ENCODE data around the gene LEAP2.
A peak's percentile ranks its signal among the peaks of the same experiment; 100 is the strongest.

The LEAP2 gene, protein sequence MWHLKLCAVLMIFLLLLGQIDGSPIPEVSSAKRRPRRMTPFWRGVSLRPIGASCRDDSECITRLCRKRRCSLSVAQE

DNA sequence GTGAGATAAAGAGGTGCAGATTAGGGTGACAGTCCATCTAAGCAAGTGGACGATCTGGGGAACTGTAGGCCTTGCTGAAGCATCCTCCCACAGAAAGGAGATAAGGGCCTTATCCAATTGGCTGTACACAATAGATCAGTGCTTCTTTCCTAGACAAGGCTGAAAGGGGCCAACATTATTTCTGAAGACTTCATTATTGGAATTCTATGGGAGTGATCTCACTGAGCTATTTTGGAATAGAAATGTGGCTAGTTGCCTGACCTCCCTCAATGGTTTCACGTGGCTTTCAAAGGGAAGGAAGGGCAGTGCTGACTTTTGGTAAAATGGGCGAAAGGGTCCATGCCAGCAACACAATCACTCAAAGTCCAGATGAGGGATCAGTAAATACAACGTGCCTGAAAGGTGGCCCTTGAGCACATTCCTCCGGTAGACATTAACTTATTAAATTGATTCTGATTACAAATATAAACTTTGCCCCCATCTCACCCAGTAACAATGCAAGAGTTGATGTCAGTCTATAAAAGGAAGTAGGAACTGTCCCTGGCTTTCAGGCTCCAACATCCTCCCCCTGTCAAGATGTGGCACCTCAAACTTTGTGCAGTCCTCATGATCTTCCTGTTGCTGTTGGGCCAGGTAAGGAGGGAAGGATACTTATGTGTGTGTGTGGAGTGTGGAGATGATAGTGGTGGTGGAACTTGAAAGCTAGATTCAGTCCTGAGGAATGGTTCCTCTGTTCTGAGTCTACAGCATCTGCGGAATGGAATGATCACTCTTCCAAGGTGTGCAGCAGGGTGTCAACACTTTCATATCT is at the start of gene LEAP2:
Gene LEAP2, plus strand, starts transcription at position 550 of the 811 bp plus-strand sequence. Its CDS starts 27 bp downstream, at position 577.
- no peak within 1 kb of the TSS for H3K9ac ChIP-seq (ENCODE audit: low read length in 2 of 2)
- peaks cover 8 to 31% of the 10 kb centered on the region in 2 donors for H3K36me3 ChIP-seq (ENCODE audit: control insufficient read depth in 2 of 2, insufficient read depth in 2 of 2, low read length in 2 of 2)

DNA sequence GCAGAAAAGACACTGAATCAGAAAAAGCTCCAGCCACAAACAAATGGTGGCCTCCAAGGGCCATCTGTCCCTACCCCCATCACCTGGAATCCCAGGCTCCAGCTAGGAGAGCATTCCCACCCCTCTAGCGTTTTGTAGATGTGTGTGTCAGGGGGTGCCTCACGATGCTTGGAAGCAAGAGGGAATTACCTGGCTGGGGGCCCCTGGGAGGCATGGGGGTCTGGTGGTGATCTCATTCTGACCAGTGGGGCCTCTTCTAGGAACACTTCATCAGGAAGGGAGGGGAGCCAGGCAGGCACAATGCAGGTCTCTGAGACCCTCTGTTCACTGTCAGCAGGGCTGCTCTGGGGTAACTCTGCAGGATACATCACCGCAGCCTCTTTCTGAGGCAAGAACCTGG is 49.0 kb upstream of the LEAP2 start:
- H3K9ac ChIP-seq (ENCODE audit: low read length in 2 of 2): no peak overlapping the region
- peaks cover 14% of the 10 kb centered on the region for H3K4me1 ChIP-seq (ENCODE audit: control insufficient read depth, insufficient read depth, low read length)
- H3K27me3 ChIP-seq (ENCODE audit: control insufficient read depth in 1 of 2, insufficient read depth in 2 of 2, low read length in 2 of 2): peaks cover 21 to 40% of the 10 kb centered on the region in 2 donors
- H3K27ac ChIP-seq (ENCODE audit: low read length): no peak overlapping the region
- H3K4me3 ChIP-seq (ENCODE audit: low read length in 2 of 2): no peak overlapping the region
- H3K9me3 ChIP-seq (ENCODE audit: control insufficient read depth in 2 of 2, low read length in 2 of 2): no peaks in the 10 kb centered on the region
- no peaks in the 10 kb centered on the region for H3K36me3 ChIP-seq (ENCODE audit: control insufficient read depth in 2 of 2, insufficient read depth in 2 of 2, low read length in 2 of 2)

More for the DNA sequence above, at the start of gene LEAP2:
- no peak within 1 kb of the TSS for H3K27ac ChIP-seq (ENCODE audit: low read length)
- peaks cover 5% of the 10 kb centered on the region for H3K4me1 ChIP-seq (ENCODE audit: control insufficient read depth, insufficient read depth, low read length)
- H3K4me3 ChIP-seq (ENCODE audit: low read length in 2 of 2): no peak within 1 kb of the TSS
- H3K27me3 ChIP-seq (ENCODE audit: control insufficient read depth in 1 of 2, insufficient read depth in 2 of 2, low read length in 2 of 2): no peaks in the 10 kb centered on the region
- no peaks in the 10 kb centered on the region for H3K9me3 ChIP-seq (ENCODE audit: control insufficient read depth in 2 of 2, low read length in 2 of 2)

DNA sequence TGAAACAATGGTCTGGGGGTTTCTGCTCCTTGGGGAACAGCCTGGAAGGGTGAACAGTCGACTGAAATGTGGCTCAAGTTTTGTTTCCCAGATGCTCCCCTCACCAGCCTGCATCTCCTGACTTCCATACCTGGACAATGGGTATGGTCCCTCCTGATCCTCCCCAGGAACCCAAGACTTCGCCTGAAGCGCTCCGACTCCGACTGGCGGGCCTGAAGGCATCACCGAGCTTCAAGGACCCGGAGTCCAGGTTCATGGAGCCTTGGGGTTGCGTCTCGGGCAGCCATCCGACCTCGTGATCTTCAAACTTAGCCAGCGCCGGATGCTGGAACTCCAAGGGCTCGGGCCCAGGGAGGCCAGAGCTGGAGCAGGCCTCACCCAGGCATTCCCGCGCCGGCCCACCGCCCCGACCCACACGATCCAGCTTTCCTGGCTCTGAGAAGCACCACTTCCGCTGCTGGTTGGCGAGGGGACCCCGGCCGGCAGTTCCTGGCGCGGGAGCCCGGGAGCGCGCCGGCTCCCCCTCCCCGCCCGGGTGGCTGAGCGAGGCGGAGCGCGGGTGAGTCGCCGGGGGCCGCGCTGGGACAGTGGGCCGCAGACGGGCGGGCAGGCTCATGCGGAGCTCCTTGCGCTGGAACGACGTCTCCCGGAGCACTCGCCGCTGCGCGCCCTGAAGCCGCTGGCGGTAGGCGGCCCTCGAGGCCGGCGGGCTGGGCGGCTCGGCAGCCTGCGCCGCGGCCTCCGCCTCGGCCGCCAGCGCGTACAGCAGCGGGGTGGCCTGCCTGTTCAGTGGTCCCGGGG is 48.2 kb upstream of the LEAP2 start:
- peaks cover 18% of the 10 kb centered on the region for H3K4me1 ChIP-seq (ENCODE audit: control insufficient read depth, insufficient read depth, low read length)
- no peak overlapping the region for H3K9ac ChIP-seq (ENCODE audit: low read length in 2 of 2)
- no peaks in the 10 kb centered on the region for H3K36me3 ChIP-seq (ENCODE audit: control insufficient read depth in 2 of 2, insufficient read depth in 2 of 2, low read length in 2 of 2)
- no peak overlapping the region for H3K27ac ChIP-seq (ENCODE audit: low read length)
- H3K27me3 ChIP-seq (ENCODE audit: control insufficient read depth in 1 of 2, insufficient read depth in 2 of 2, low read length in 2 of 2): peaks cover 21 to 38% of the 10 kb centered on the region in 2 donors
- H3K4me3 ChIP-seq (ENCODE audit: low read length in 2 of 2): no peak overlapping the region
- H3K9me3 ChIP-seq (ENCODE audit: control insufficient read depth in 2 of 2, low read length in 2 of 2): no peaks in the 10 kb centered on the region

DNA sequence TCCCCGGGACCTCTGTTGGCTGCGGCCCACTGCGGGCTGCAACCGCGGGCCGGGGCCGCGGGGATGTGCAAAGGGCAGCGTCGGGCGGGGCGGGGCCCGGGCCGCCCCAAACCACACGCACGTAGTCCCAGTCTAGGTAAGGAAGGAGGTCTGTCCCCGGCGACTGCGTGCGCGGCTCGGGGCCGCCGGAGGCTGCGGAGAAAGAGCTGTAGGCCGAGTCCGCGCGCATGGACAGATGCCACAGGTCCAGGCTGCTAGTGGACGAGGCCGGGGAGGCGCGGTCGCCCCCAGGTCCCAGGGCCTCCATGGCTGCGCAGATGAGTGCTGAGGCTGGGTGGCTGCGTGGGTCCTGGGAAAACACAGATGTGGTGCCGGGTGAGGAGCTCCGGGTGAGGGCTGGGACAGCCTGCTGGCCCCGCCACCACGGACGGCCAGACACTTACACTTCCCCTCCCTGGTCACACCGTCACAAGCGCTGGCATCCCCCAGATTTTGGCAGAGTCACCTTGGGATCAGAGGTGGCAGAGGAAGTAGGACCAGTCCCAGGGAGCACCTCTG is 47.6 kb upstream of the LEAP2 start:
- Histone ChIP-seq H3K27me3 (ENCODE audit: control insufficient read depth in 1 of 2, insufficient read depth in 2 of 2, low read length in 2 of 2) (peaks cover 21 to 36% of the 10 kb centered on the region in 2 donors), H3K4me3 (ENCODE audit: low read length in 2 of 2) (no peak overlapping the region), H3K27ac (ENCODE audit: low read length) (no peak overlapping the region), H3K36me3 (ENCODE audit: control insufficient read depth in 2 of 2, insufficient read depth in 2 of 2, low read length in 2 of 2) (no peaks in the 10 kb centered on the region), H3K9me3 (ENCODE audit: control insufficient read depth in 2 of 2, low read length in 2 of 2) (no peaks in the 10 kb centered on the region), H3K9ac (ENCODE audit: low read length in 2 of 2) (no peak overlapping the region), H3K4me1 (ENCODE audit: control insufficient read depth, insufficient read depth, low read length) (peaks cover 23% of the 10 kb centered on the region)

DNA sequence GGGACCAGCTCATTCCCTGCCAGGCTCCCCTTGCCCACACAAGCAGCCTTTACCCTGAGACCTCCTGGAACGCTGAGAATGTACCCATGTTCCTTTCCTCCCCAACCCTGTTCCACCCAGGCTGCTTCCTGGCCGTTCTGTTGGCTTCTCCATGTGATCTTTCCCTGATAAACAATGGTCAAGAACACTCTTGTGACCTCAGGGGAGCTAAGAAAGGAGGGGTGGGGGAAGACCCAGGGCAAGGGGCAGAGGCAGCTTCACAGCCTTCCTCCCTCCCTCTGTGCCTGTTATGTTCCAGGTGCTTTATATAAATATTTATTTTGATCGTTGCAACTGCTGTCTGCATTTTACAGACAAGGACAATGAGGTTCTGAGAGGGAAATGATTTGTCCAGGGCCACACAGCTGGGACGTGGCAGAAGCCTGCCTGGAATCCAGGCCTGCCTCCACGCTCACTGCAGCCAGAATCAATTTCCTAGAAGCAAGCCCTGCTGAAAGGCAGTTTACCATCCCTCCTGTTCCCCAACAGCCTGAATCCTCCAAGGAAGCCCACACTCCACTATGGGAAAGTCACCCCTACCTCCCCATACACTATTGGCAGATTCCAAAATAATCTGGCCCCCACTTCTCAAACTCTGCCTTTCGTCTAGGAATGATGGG is 46.9 kb upstream of the LEAP2 start:
- H3K4me1 ChIP-seq (ENCODE audit: control insufficient read depth, insufficient read depth, low read length): peaks cover 24% of the 10 kb centered on the region
- H3K36me3 ChIP-seq (ENCODE audit: control insufficient read depth in 2 of 2, insufficient read depth in 2 of 2, low read length in 2 of 2): no peaks in the 10 kb centered on the region
- H3K9me3 ChIP-seq (ENCODE audit: control insufficient read depth in 2 of 2, low read length in 2 of 2): no peaks in the 10 kb centered on the region
- H3K9ac ChIP-seq (ENCODE audit: low read length in 2 of 2): no peak overlapping the region
- H3K27ac ChIP-seq (ENCODE audit: low read length): no peak overlapping the region
- H3K4me3 ChIP-seq (ENCODE audit: low read length in 2 of 2): no peak overlapping the region
- H3K27me3 ChIP-seq (ENCODE audit: control insufficient read depth in 1 of 2, insufficient read depth in 2 of 2, low read length in 2 of 2): peaks cover 21 to 40% of the 10 kb centered on the region in 2 donors

DNA sequence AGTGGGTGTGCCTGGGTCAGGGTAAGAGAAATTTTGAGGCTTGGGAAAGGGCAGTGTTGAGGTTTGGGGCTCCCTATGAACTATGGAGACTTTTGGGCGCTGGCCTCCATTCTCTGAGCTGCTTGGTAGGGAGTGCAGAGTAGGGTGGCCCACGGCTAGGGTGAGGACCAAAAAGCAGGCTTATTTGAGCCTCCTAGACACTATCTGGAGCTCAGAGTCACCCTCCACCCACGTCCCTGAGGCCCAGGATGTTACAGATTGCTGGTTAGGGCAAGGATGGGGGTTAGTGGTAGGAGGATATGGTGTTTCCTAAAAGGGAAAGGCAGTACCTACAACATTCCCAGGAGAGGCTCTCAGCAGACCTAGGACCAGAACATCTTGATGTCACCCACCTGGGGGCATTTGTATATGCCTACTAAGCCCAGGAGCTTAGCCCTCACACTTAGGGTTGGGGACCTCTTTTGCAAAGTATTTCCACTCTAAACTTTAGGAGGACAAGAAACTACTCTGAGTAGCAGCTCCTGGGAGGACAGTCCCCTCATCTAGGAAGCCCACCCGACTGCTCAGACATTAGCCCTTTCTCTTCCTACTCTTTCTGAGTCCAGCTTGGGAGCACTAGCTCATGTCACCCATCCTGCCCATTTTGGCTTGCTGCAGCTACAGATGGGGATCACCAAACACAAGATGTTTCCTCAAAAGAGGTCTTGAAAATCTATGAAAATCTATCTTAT is 45.4 kb upstream of the LEAP2 start:
- peaks cover 21 to 38% of the 10 kb centered on the region in 2 donors for H3K27me3 ChIP-seq (ENCODE audit: control insufficient read depth in 1 of 2, insufficient read depth in 2 of 2, low read length in 2 of 2)
- no peak overlapping the region for H3K9ac ChIP-seq (ENCODE audit: low read length in 2 of 2)
- H3K9me3 ChIP-seq (ENCODE audit: control insufficient read depth in 2 of 2, low read length in 2 of 2): no peaks in the 10 kb centered on the region
- H3K27ac ChIP-seq (ENCODE audit: low read length): no peak overlapping the region
- peaks cover 18% of the 10 kb centered on the region for H3K4me1 ChIP-seq (ENCODE audit: control insufficient read depth, insufficient read depth, low read length)
- no peaks in the 10 kb centered on the region for H3K36me3 ChIP-seq (ENCODE audit: control insufficient read depth in 2 of 2, insufficient read depth in 2 of 2, low read length in 2 of 2)
- H3K4me3 ChIP-seq (ENCODE audit: low read length in 2 of 2): no peak overlapping the region

DNA sequence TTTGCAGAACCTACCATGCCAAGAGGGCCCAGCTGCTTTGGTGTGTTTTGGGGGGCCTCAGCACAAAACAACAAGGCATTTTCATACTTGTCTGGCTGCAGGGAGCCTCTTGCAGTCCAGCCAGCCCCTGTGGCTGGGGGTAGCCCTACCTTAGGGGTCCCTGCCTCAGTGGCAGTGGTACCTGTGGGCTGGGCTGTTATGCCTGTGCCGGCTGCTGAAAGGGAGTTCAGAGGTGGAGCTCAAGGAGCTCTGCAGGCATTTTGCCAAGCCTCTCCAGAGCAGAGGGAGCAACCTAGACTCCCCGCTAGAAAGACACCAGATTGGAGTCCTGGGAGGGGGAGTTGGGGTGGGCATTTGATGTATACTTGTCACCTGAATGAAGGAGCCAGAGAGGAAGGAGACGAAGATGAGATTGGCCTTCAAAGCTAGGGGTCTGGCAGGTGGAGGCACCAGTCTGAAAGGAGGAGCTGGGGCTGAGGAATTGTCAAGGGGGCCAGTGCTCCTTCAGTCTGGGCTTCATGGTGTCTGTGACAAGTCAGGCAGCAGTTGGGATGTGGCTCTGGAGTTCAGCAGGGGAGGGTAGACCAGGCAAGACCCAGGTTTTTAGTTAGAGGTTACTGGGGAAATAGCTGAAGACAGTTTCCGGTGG is 44.5 kb upstream of the LEAP2 start:
- Histone ChIP-seq H3K9ac (ENCODE audit: low read length in 2 of 2) (no peak overlapping the region), H3K4me1 (ENCODE audit: control insufficient read depth, insufficient read depth, low read length) (peaks cover 14% of the 10 kb centered on the region), H3K4me3 (ENCODE audit: low read length in 2 of 2) (peak overlapping the region in 1 of 2 donors; percentile 79), H3K9me3 (ENCODE audit: control insufficient read depth in 2 of 2, low read length in 2 of 2) (no peaks in the 10 kb centered on the region), H3K36me3 (ENCODE audit: control insufficient read depth in 2 of 2, insufficient read depth in 2 of 2, low read length in 2 of 2) (no peaks in the 10 kb centered on the region), H3K27me3 (ENCODE audit: control insufficient read depth in 1 of 2, insufficient read depth in 2 of 2, low read length in 2 of 2) (peaks cover 21 to 38% of the 10 kb centered on the region in 2 donors), H3K27ac (ENCODE audit: low read length) (no peak overlapping the region)

DNA sequence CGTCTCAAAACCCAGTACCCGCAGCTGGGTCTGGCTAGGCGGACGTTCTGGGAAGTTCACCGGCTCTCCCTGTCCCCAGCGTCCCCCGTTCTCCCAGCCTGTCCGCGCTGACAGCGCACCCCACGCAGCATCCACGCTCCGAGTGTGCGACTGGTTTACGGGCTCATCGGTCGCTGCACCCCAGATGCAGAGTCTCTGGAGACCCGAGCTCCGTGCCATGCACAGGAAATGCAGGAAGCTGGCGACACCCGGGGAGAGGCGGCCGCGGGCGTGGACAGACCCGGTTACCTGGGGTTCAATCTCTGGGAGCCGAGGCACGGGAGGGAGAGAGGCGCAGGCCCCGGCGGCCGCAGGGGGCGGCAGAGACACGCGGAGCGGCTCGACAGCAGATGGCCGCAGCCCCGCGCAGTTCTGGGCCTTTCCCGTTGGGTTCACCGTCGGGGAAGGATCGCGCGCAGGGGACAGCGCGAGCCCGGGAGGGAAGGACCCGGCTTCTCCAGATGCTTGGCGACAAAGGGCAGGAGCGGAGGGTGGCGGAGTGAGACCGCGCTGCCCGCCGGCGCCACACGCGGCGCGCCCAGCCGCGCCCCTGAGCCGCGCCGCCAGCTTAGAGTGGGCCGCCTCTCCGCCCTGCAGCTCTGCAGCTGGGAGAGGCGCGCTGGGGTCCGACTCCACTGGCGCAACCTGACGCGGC is 43.6 kb upstream of the LEAP2 start:
- no peaks in the 10 kb centered on the region for H3K9me3 ChIP-seq (ENCODE audit: control insufficient read depth in 2 of 2, low read length in 2 of 2)
- H3K27ac ChIP-seq (ENCODE audit: low read length): no peak overlapping the region
- H3K9ac ChIP-seq (ENCODE audit: low read length in 2 of 2): peak overlapping the region; percentile 64 to 66
- H3K4me3 ChIP-seq (ENCODE audit: low read length in 2 of 2): peak overlapping the region; percentile 66 to 79
- no peaks in the 10 kb centered on the region for H3K36me3 ChIP-seq (ENCODE audit: control insufficient read depth in 2 of 2, insufficient read depth in 2 of 2, low read length in 2 of 2)
- peaks cover 16 to 34% of the 10 kb centered on the region in 2 donors for H3K27me3 ChIP-seq (ENCODE audit: control insufficient read depth in 1 of 2, insufficient read depth in 2 of 2, low read length in 2 of 2)
- H3K4me1 ChIP-seq (ENCODE audit: control insufficient read depth, insufficient read depth, low read length): peaks cover 14% of the 10 kb centered on the region

DNA sequence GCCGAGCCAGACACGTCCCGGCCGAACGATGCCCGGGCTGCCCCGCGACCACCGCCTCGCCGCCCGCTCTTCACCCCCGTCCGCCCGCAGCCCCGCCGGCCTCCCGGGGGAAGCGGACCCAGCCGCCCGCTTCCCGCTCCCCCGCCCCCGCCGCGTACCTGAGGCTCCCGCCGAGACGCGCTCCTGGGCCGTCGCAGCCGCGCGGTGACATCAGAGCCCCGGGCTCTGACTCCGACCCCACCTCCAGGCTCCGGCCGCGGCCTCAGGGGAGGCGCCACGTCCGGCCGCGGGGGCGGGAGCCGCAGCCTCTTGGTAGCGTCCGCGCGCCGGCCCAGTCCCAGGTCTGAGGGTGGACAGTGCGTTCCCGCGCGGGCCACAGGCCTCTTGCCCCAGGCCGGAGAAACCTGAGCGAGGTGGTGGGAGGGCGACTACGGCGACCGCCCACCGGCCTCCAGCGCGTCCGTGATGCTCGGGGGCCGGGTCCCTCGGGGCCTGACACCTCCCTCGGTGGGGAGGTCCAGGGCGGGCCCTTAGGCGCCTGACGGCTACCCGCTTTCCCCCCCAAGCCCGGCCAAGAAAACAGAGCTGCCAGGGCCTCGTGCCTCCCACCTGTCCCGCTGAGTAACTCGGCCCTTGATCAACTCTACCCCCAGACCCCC is 42.9 kb upstream of the LEAP2 start, which contains the start of gene SHROOM1:
Gene SHROOM1, minus strand, starts transcription at position 212 of the 659 bp plus-strand sequence. CDS start 4,507 bp downstream, outside the sequence.
- no peaks in the 10 kb centered on the region for H3K36me3 ChIP-seq (ENCODE audit: control insufficient read depth in 2 of 2, insufficient read depth in 2 of 2, low read length in 2 of 2)
- H3K9me3 ChIP-seq (ENCODE audit: control insufficient read depth in 2 of 2, low read length in 2 of 2): no peaks in the 10 kb centered on the region
- peak within 1 kb of the TSS; percentile 64 to 66 for H3K9ac ChIP-seq (ENCODE audit: low read length in 2 of 2)
- peaks cover 17 to 27% of the 10 kb centered on the region in 2 donors for H3K27me3 ChIP-seq (ENCODE audit: control insufficient read depth in 1 of 2, insufficient read depth in 2 of 2, low read length in 2 of 2)
- H3K27ac ChIP-seq (ENCODE audit: low read length): no peak within 1 kb of the TSS
- peak within 1 kb of the TSS; percentile 66 to 79 for H3K4me3 ChIP-seq (ENCODE audit: low read length in 2 of 2)
- H3K4me1 ChIP-seq (ENCODE audit: control insufficient read depth, insufficient read depth, low read length): peaks cover 14% of the 10 kb centered on the region

Measured in stomach smooth muscle (tissue), 2 donors.